Measurements from ENCODE around the gene QSOX2. TPM values are rescaled to one million over a fixed set of nuclear protein-coding genes. Genes with fewer than 3 reads are reported as not detected.

The QSOX2 gene
- total RNA-seq, 1 donor = 12.7 TPM

- Histone ChIP-seq H3K4me1 (ENCODE audit: insufficient read depth, low read length) (no peaks in the 10 kb centered on the region), H3K79me2 (ENCODE audit: insufficient read depth, low read length) (no peaks in the 10 kb centered on the region), H4K20me1 (ENCODE audit: insufficient read depth, low read length) (peaks cover 19% of the 10 kb centered on the region), H3K27ac (ENCODE audit: low read depth, low read length) (no peak overlapping the region), H3K4me2 (ENCODE audit: insufficient read depth, low read length) (no peak overlapping the region), H3K36me3 (ENCODE audit: insufficient read depth, low read length) (peaks cover 27% of the 10 kb centered on the region), H3K27me3 (ENCODE audit: insufficient read depth, low read length) (no peaks in the 10 kb centered on the region), H2AFZ (ENCODE audit: low read length) (no peak overlapping the region), H3K4me3 (ENCODE audit: insufficient read depth, low read length) (no peak overlapping the region), H3K9me3 (ENCODE audit: low read depth, low read length) (no peaks in the 10 kb centered on the region)
- no peak for DNase-seq (ENCODE audit: insufficient read length, low spot score, missing footprints)
- TF ChIP-seq CTCF (IDR thresholded peaks at IDR 0.05; ENCODE audit: extremely low read depth, low read depth, low read length) = no peak
Measured at GRCh38 chr9:136218271-136218670, 27.3 kb downstream of the QSOX2 start.

- H2AFZ ChIP-seq (ENCODE audit: low read length) = no peak overlapping the region
- H4K20me1 ChIP-seq (ENCODE audit: insufficient read depth, low read length) = peaks cover 20% of the 10 kb centered on the region
- H3K4me3 ChIP-seq (ENCODE audit: insufficient read depth, low read length) = no peak overlapping the region
- H3K36me3 ChIP-seq (ENCODE audit: insufficient read depth, low read length) = peaks cover 24% of the 10 kb centered on the region
- no peak overlapping the region for H3K27ac ChIP-seq (ENCODE audit: low read depth, low read length)
- H3K9me3 ChIP-seq (ENCODE audit: low read depth, low read length) = no peaks in the 10 kb centered on the region
- no peak for TF ChIP-seq CTCF (IDR thresholded peaks at IDR 0.05; ENCODE audit: extremely low read depth, low read depth, low read length)
- no peak overlapping the region for H3K4me2 ChIP-seq (ENCODE audit: insufficient read depth, low read length)
- H3K4me1 ChIP-seq (ENCODE audit: insufficient read depth, low read length) = no peaks in the 10 kb centered on the region
- DNase-seq (ENCODE audit: insufficient read length, low spot score, missing footprints) = no peak
- no peaks in the 10 kb centered on the region for H3K79me2 ChIP-seq (ENCODE audit: insufficient read depth, low read length)
- H3K27me3 ChIP-seq (ENCODE audit: insufficient read depth, low read length) = no peaks in the 10 kb centered on the region
Measured at GRCh38 chr9:136216541-136217244, 28.9 kb downstream of the QSOX2 start.

GRCh38 chr9:136213733-136214132 is 31.9 kb downstream of the QSOX2 start:
- Histone ChIP-seq H3K9me3 (ENCODE audit: low read depth, low read length) (no peaks in the 10 kb centered on the region), H3K4me1 (ENCODE audit: insufficient read depth, low read length) (no peaks in the 10 kb centered on the region), H3K27ac (ENCODE audit: low read depth, low read length) (no peak overlapping the region), H3K4me3 (ENCODE audit: insufficient read depth, low read length) (no peak overlapping the region), H2AFZ (ENCODE audit: low read length) (no peak overlapping the region), H3K79me2 (ENCODE audit: insufficient read depth, low read length) (no peaks in the 10 kb centered on the region), H3K36me3 (ENCODE audit: insufficient read depth, low read length) (peaks cover 24% of the 10 kb centered on the region), H4K20me1 (ENCODE audit: insufficient read depth, low read length) (peaks cover 7% of the 10 kb centered on the region), H3K27me3 (ENCODE audit: insufficient read depth, low read length) (no peaks in the 10 kb centered on the region), H3K4me2 (ENCODE audit: insufficient read depth, low read length) (no peak overlapping the region)
- no peak for DNase-seq (ENCODE audit: insufficient read length, low spot score, missing footprints)
- no peak for TF ChIP-seq CTCF (IDR thresholded peaks at IDR 0.05; ENCODE audit: extremely low read depth, low read depth, low read length)

GRCh38 chr9:136212345-136212950 is 33.2 kb downstream of the QSOX2 start:
- TF ChIP-seq CTCF (IDR thresholded peaks at IDR 0.05; ENCODE audit: extremely low read depth, low read depth, low read length) = no peak
- no peak overlapping the region for H3K27ac ChIP-seq (ENCODE audit: low read depth, low read length)
- no peaks in the 10 kb centered on the region for H3K4me1 ChIP-seq (ENCODE audit: insufficient read depth, low read length)
- no peak overlapping the region for H2AFZ ChIP-seq (ENCODE audit: low read length)
- H3K4me3 ChIP-seq (ENCODE audit: insufficient read depth, low read length) = no peak overlapping the region
- no peaks in the 10 kb centered on the region for H3K79me2 ChIP-seq (ENCODE audit: insufficient read depth, low read length)
- peaks cover 4% of the 10 kb centered on the region for H4K20me1 ChIP-seq (ENCODE audit: insufficient read depth, low read length)
- peaks cover 24% of the 10 kb centered on the region for H3K36me3 ChIP-seq (ENCODE audit: insufficient read depth, low read length)
- H3K4me2 ChIP-seq (ENCODE audit: insufficient read depth, low read length) = no peak overlapping the region
- H3K9me3 ChIP-seq (ENCODE audit: low read depth, low read length) = no peaks in the 10 kb centered on the region
- no peaks in the 10 kb centered on the region for H3K27me3 ChIP-seq (ENCODE audit: insufficient read depth, low read length)
- no peak for DNase-seq (ENCODE audit: insufficient read length, low spot score, missing footprints)
